ENCODE results near the gene HS3ST1.

HS3ST1 gene

GRCh38 chr4:11455201-11455835 is 26.6 kb upstream of the HS3ST1 start:
- Histone ChIP-seq H3K4me3 (ENCODE audit: low read length) (no peak overlapping the region), H3K36me3 (ENCODE audit: control insufficient read depth, insufficient read depth, low read length) (no peaks in the 10 kb centered on the region), H3K9me3 (ENCODE audit: control insufficient read depth, low read length) (no peaks in the 10 kb centered on the region), H3K27me3 (ENCODE audit: control insufficient read depth, insufficient read depth, low read length) (no peaks in the 10 kb centered on the region), H3K9ac (ENCODE audit: low read length) (no peak overlapping the region), H3K4me1 (ENCODE audit: control insufficient read depth, insufficient read depth, low read length) (no peaks in the 10 kb centered on the region)

- H3K9ac ChIP-seq (ENCODE audit: low read length): no peak overlapping the region
- H3K4me3 ChIP-seq (ENCODE audit: low read length): no peak overlapping the region
- no peaks in the 10 kb centered on the region for H3K4me1 ChIP-seq (ENCODE audit: control insufficient read depth, insufficient read depth, low read length)
- H3K36me3 ChIP-seq (ENCODE audit: control insufficient read depth, insufficient read depth, low read length): no peaks in the 10 kb centered on the region
- no peaks in the 10 kb centered on the region for H3K9me3 ChIP-seq (ENCODE audit: control insufficient read depth, low read length)
- no peaks in the 10 kb centered on the region for H3K27me3 ChIP-seq (ENCODE audit: control insufficient read depth, insufficient read depth, low read length)
Measured at GRCh38 chr4:11451716-11452115, 23.0 kb upstream of the HS3ST1 start.

GRCh38 chr4:11446155-11446811 is 17.6 kb upstream of the HS3ST1 start:
- no peaks in the 10 kb centered on the region for H3K9me3 ChIP-seq (ENCODE audit: control insufficient read depth, low read length)
- H3K36me3 ChIP-seq (ENCODE audit: control insufficient read depth, insufficient read depth, low read length): no peaks in the 10 kb centered on the region
- H3K4me3 ChIP-seq (ENCODE audit: low read length): no peak overlapping the region
- no peaks in the 10 kb centered on the region for H3K27me3 ChIP-seq (ENCODE audit: control insufficient read depth, insufficient read depth, low read length)
- no peak overlapping the region for H3K9ac ChIP-seq (ENCODE audit: low read length)
- no peaks in the 10 kb centered on the region for H3K4me1 ChIP-seq (ENCODE audit: control insufficient read depth, insufficient read depth, low read length)

- Histone ChIP-seq H3K9ac (ENCODE audit: low read length) (no peak overlapping the region), H3K4me1 (ENCODE audit: control insufficient read depth, insufficient read depth, low read length) (no peaks in the 10 kb centered on the region), H3K27me3 (ENCODE audit: control insufficient read depth, insufficient read depth, low read length) (no peaks in the 10 kb centered on the region), H3K9me3 (ENCODE audit: control insufficient read depth, low read length) (no peaks in the 10 kb centered on the region), H3K36me3 (ENCODE audit: control insufficient read depth, insufficient read depth, low read length) (no peaks in the 10 kb centered on the region), H3K4me3 (ENCODE audit: low read length) (no peak overlapping the region)
Measured at GRCh38 chr4:11441194-11441556, 12.5 kb upstream of the HS3ST1 start.

- H3K9ac ChIP-seq (ENCODE audit: low read length): no peak overlapping the region
- no peaks in the 10 kb centered on the region for H3K9me3 ChIP-seq (ENCODE audit: control insufficient read depth, low read length)
- H3K4me1 ChIP-seq (ENCODE audit: control insufficient read depth, insufficient read depth, low read length): no peaks in the 10 kb centered on the region
- H3K36me3 ChIP-seq (ENCODE audit: control insufficient read depth, insufficient read depth, low read length): no peaks in the 10 kb centered on the region
- no peak overlapping the region for H3K4me3 ChIP-seq (ENCODE audit: low read length)
- no peaks in the 10 kb centered on the region for H3K27me3 ChIP-seq (ENCODE audit: control insufficient read depth, insufficient read depth, low read length)
Measured at GRCh38 chr4:11440481-11441193, 11.9 kb upstream of the HS3ST1 start.

GRCh38 chr4:11439836-11440235 is 11.1 kb upstream of the HS3ST1 start:
- Histone ChIP-seq H3K27me3 (ENCODE audit: control insufficient read depth, insufficient read depth, low read length) (no peaks in the 10 kb centered on the region), H3K9ac (ENCODE audit: low read length) (no peak overlapping the region), H3K4me1 (ENCODE audit: control insufficient read depth, insufficient read depth, low read length) (no peaks in the 10 kb centered on the region), H3K36me3 (ENCODE audit: control insufficient read depth, insufficient read depth, low read length) (no peaks in the 10 kb centered on the region), H3K9me3 (ENCODE audit: control insufficient read depth, low read length) (no peaks in the 10 kb centered on the region), H3K4me3 (ENCODE audit: low read length) (no peak overlapping the region)

- no peak overlapping the region for H3K9ac ChIP-seq (ENCODE audit: low read length)
- H3K9me3 ChIP-seq (ENCODE audit: control insufficient read depth, low read length): no peaks in the 10 kb centered on the region
- no peaks in the 10 kb centered on the region for H3K4me1 ChIP-seq (ENCODE audit: control insufficient read depth, insufficient read depth, low read length)
- no peak overlapping the region for H3K4me3 ChIP-seq (ENCODE audit: low read length)
- H3K36me3 ChIP-seq (ENCODE audit: control insufficient read depth, insufficient read depth, low read length): no peaks in the 10 kb centered on the region
- H3K27me3 ChIP-seq (ENCODE audit: control insufficient read depth, insufficient read depth, low read length): no peaks in the 10 kb centered on the region
Measured at GRCh38 chr4:11438647-11439046, 10.0 kb upstream of the HS3ST1 start.

GRCh38 chr4:11436673-11437072 is 8.0 kb upstream of the HS3ST1 start:
- H3K9me3 ChIP-seq (ENCODE audit: control insufficient read depth, low read length): no peaks in the 10 kb centered on the region
- H3K9ac ChIP-seq (ENCODE audit: low read length): no peak overlapping the region
- peaks cover 5% of the 10 kb centered on the region for H3K4me1 ChIP-seq (ENCODE audit: control insufficient read depth, insufficient read depth, low read length)
- no peak overlapping the region for H3K4me3 ChIP-seq (ENCODE audit: low read length)
- H3K27me3 ChIP-seq (ENCODE audit: control insufficient read depth, insufficient read depth, low read length): no peaks in the 10 kb centered on the region
- H3K36me3 ChIP-seq (ENCODE audit: control insufficient read depth, insufficient read depth, low read length): no peaks in the 10 kb centered on the region

- no peaks in the 10 kb centered on the region for H3K9me3 ChIP-seq (ENCODE audit: control insufficient read depth, low read length)
- no peaks in the 10 kb centered on the region for H3K27me3 ChIP-seq (ENCODE audit: control insufficient read depth, insufficient read depth, low read length)
- H3K4me3 ChIP-seq (ENCODE audit: low read length): no peak overlapping the region
- no peaks in the 10 kb centered on the region for H3K36me3 ChIP-seq (ENCODE audit: control insufficient read depth, insufficient read depth, low read length)
- H3K4me1 ChIP-seq (ENCODE audit: control insufficient read depth, insufficient read depth, low read length): peaks cover 11% of the 10 kb centered on the region
- no peak overlapping the region for H3K9ac ChIP-seq (ENCODE audit: low read length)
Measured at GRCh38 chr4:11436084-11436483, 7.4 kb upstream of the HS3ST1 start.

GRCh38 chr4:11435557-11435956 is 6.9 kb upstream of the HS3ST1 start:
- Histone ChIP-seq H3K4me1 (ENCODE audit: control insufficient read depth, insufficient read depth, low read length) (peaks cover 13% of the 10 kb centered on the region), H3K27me3 (ENCODE audit: control insufficient read depth, insufficient read depth, low read length) (no peaks in the 10 kb centered on the region), H3K9me3 (ENCODE audit: control insufficient read depth, low read length) (no peaks in the 10 kb centered on the region)

GRCh38 chr4:11431111-11431510 is 2.4 kb upstream of the HS3ST1 start:
- peaks cover 18% of the 10 kb centered on the region for H3K4me1 ChIP-seq (ENCODE audit: control insufficient read depth, insufficient read depth, low read length)
- H3K36me3 ChIP-seq (ENCODE audit: control insufficient read depth, insufficient read depth, low read length): no peaks in the 10 kb centered on the region
- peaks cover 9% of the 10 kb centered on the region for H3K27me3 ChIP-seq (ENCODE audit: control insufficient read depth, insufficient read depth, low read length)
- H3K9me3 ChIP-seq (ENCODE audit: control insufficient read depth, low read length): no peaks in the 10 kb centered on the region
- H3K9ac ChIP-seq (ENCODE audit: low read length): no peak overlapping the region
- no peak overlapping the region for H3K4me3 ChIP-seq (ENCODE audit: low read length)

More at GRCh38 chr4:11435557-11435956, 6.9 kb upstream of the HS3ST1 start:
- Histone ChIP-seq H3K9ac (ENCODE audit: low read length) (no peak overlapping the region), H3K36me3 (ENCODE audit: control insufficient read depth, insufficient read depth, low read length) (no peaks in the 10 kb centered on the region), H3K4me3 (ENCODE audit: low read length) (no peak overlapping the region)

GRCh38 chr4:11430536-11430935 is 1.8 kb upstream of the HS3ST1 start:
- Histone ChIP-seq H3K36me3 (ENCODE audit: control insufficient read depth, insufficient read depth, low read length) (no peaks in the 10 kb centered on the region), H3K4me3 (ENCODE audit: low read length) (peak overlapping the region; percentile 12), H3K27me3 (ENCODE audit: control insufficient read depth, insufficient read depth, low read length) (peaks cover 9% of the 10 kb centered on the region), H3K9ac (ENCODE audit: low read length) (peak overlapping the region; percentile 85), H3K9me3 (ENCODE audit: control insufficient read depth, low read length) (no peaks in the 10 kb centered on the region), H3K4me1 (ENCODE audit: control insufficient read depth, insufficient read depth, low read length) (peaks cover 18% of the 10 kb centered on the region)
